GM06990 (cell line): ENCODE measurements around the gene SLC35F1.
A peak's percentile ranks its signal among the peaks of the same experiment; 100 is the strongest.

Experiments used
- DNase-seq: peaks from one replicate; pipeline ENCODE4 v3.0.0-alpha.2; 2011; ENCODE audit not compliant: insufficient read length; ENCODE audit errors: extremely low read depth
- H3K27me3 ChIP-seq: replicated peaks from 2 replicates; pipeline ENCODE4 v1.6.0; 2011; ENCODE audit warnings: low read length; ENCODE audit not compliant: control insufficient read depth, insufficient read depth
- H3K36me3 ChIP-seq: 2 replicates; pipeline ENCODE4 v1.5.1; 2011; ENCODE audit warnings: low read length; ENCODE audit not compliant: control insufficient read depth, insufficient read depth
- H3K4me3 ChIP-seq: replicated peaks from 2 replicates; pipeline ENCODE4 v1.5.1; 2011; ENCODE audit warnings: low read depth, mild to moderate bottlenecking, control low read depth, low read length
- TF ChIP-seq, protein P1 (sequence below): IDR thresholded peaks from 2 replicates; pipeline ENCODE4 v1.5.1; 2011; ENCODE audit warnings: low read length, control low read depth, mild to moderate bottlenecking, inconsistent platforms; ENCODE audit not compliant: insufficient read depth, poor library complexity, severe bottlenecking

The SLC35F1 gene

DNA sequence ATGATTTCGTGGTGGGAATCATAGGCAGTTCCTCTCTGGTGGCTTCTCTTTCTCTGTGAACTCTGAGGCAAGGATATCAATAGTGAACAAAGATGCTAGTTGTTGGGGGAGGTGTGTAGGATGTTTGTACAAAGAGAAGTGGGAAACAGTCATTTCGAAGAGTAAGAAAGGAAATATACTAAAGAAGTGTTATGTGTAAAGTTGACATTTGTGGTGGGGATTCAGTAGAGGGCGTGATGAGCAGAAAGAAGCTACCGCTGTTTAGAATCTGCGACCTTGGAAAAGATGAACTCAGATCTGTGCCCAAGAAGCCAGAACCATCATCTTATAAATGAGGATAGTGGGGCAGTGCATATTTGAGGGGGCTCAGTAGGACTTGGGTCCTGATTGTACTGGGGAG, 11.4 kb downstream of the SLC35F1 start:
- H3K36me3 ChIP-seq: no peaks in the 10 kb centered on the region
- DNase-seq: no peak
- no peak overlapping the region for H3K4me3 ChIP-seq
- H3K27me3 ChIP-seq: no peaks in the 10 kb centered on the region; the same call in 1 of the 2 replicates
- TF ChIP-seq, protein P1, sequence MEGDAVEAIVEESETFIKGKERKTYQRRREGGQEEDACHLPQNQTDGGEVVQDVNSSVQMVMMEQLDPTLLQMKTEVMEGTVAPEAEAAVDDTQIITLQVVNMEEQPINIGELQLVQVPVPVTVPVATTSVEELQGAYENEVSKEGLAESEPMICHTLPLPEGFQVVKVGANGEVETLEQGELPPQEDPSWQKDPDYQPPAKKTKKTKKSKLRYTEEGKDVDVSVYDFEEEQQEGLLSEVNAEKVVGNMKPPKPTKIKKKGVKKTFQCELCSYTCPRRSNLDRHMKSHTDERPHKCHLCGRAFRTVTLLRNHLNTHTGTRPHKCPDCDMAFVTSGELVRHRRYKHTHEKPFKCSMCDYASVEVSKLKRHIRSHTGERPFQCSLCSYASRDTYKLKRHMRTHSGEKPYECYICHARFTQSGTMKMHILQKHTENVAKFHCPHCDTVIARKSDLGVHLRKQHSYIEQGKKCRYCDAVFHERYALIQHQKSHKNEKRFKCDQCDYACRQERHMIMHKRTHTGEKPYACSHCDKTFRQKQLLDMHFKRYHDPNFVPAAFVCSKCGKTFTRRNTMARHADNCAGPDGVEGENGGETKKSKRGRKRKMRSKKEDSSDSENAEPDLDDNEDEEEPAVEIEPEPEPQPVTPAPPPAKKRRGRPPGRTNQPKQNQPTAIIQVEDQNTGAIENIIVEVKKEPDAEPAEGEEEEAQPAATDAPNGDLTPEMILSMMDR: peak; percentile 20

DNA sequence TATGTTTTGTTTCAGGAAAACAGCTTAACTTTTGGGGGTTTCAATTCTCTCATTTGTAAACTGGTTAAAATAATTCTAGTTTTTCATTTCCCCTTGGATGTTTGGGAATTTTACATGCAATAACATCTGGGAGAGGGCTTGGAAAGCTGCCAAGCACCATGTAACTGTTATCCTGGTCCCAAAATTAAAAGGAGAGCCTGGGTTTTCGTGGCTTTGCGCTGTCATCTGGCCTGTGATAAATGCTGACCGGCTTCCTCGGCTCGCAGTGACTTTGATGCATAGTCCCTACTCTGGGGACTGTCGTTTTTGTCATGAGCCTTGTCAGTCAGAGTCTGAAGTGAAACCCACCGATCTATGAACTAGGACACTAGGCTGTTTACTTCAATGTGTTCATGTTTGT, 12.2 kb downstream of the SLC35F1 start:
- TF ChIP-seq, protein P1: no peak
- H3K36me3 ChIP-seq: no peaks in the 10 kb centered on the region
- no peaks in the 10 kb centered on the region; the same call in 1 of the 2 replicates for H3K27me3 ChIP-seq
- H3K4me3 ChIP-seq: no peak overlapping the region
- no peak for DNase-seq

DNA sequence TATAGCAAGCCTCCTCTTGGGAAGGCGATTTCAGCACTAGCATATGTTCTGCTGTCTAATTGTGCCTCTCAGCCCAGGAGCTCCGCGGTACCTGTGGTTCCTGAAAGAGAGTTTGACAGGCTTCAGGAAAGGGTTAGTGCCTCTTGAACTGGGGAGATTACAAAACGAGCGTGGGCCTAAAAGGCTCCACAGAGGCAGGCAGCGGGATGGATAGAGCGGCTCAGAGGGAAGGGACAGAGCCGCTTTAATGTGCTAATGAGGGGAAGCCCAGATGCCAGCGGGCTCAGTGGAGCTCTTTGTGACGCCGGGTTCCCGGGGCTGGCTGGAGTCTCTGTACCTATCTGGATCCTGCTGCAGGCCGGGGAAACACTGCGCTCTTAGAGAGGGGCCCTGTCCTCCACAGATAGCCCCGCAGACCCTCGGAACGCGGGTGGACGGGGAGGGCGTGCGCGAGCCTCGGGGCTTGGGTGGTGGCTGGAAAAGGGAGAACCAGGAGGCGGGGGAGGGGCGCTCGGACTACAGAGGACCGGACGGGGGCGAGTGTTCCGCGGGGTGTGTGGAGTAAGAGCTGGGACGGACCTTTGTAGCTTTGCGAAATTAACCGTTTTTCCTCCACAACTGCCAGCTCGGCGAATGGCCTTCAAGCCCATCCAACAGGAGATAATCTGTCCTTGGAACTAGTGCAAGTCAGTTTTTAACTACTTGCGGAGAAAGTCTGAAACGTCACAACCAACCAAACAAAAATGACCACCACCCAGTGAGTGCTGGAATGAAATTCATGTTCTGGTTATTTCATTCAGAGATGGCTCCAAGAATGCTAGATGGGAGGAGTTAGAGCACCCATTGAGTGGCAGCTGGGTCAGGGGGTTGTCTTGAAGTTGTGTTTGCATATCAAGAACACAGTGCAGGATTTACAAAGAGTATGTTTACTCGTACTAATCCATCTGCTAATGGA, 13.0 kb downstream of the SLC35F1 start:
- TF ChIP-seq, protein P1: no peak
- no peaks in the 10 kb centered on the region; the same call in 1 of the 2 replicates for H3K27me3 ChIP-seq
- DNase-seq: no peak
- no peaks in the 10 kb centered on the region for H3K36me3 ChIP-seq
- H3K4me3 ChIP-seq: no peak overlapping the region

DNA sequence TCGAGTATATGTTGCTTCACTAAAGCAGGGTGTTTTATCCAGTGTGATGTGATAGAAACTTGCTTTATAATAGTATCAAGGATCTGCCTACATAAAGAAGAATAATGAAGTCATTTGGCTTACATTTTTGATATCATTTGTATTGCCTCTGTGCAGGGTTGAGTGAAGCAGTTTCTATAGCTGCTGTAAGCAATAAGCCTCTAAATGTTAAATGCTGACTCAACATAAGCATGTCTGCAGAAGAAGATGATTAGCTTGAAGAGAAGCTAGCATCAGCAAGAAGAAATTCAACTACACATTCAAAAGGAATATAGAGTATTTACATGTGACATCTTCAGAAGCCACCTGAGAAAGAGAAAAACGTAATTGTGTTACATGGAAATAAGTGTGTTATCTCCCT, 17.6 kb downstream of the SLC35F1 start:
- no peaks in the 10 kb centered on the region for H3K36me3 ChIP-seq

DNA sequence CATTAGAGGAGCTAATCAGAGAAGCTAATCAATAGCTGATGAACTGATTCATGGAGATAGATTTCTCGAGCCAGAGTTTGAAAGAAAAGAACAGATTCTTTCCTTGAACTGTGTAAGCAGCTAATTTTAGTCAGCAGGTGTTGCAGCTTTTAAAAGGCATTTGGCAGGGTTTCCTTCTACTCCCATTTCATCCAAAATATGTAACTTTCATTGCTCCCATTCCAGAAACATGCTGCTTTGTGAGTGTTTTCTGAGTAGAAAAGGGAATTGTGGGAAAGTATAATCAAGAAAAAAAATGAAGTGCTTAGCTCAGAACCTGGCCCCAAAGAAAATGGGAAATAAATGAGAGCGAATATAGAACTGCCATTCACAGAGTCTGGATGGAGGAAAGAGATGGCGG, 20.8 kb downstream of the SLC35F1 start:
- TF ChIP-seq, protein P1: no peak
- no peaks in the 10 kb centered on the region for H3K27me3 ChIP-seq
- H3K36me3 ChIP-seq: no peaks in the 10 kb centered on the region
- no peak for DNase-seq
- H3K4me3 ChIP-seq: no peak overlapping the region

More for the DNA sequence above, 17.6 kb downstream of the SLC35F1 start:
- Histone ChIP-seq H3K27me3 (no peaks in the 10 kb centered on the region; the same call in 1 of the 2 replicates), H3K4me3 (no peak overlapping the region)
- TF ChIP-seq, protein P1: no peak
- DNase-seq: no peak

DNA sequence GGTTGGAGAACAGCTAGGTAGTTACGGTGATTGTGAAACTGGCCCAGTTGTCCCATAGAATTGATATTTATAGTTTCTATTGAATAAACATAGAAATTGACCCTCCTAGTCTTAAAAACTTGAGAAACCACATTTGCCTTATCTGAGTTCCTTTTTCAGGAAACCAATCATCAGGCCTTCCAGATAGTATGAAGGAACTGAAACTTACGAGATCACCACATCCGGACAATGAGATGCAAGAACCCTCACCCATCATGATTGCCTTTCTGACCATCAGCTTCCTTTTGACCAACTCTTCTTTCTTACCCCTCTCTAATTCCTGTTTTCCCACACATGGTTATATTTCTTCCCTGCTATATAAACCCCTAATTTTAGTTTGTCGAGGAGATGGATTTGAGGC, 21.8 kb downstream of the SLC35F1 start:
- no peaks in the 10 kb centered on the region for H3K36me3 ChIP-seq
- no peak for DNase-seq
- TF ChIP-seq, protein P1: no peak

More for the DNA sequence above, 21.8 kb downstream of the SLC35F1 start:
- Histone ChIP-seq H3K4me3 (no peak overlapping the region), H3K27me3 (no peaks in the 10 kb centered on the region)
